Measurements from ENCODE around the gene ATP2B1. TPM values are rescaled to one million over a fixed set of nuclear protein-coding genes. Genes with fewer than 3 reads are reported as not detected.

The ATP2B1 gene
- total RNA-seq, 1 experiment from 2014 or later = 20.6 TPM

- no CpG with 5 or more reads among the region's 4 CpGs for WGBS (ENCODE audit: extremely low coverage, insufficient read length, low lambda C conversion rate)
- no peak overlapping the region for H3K18ac ChIP-seq (ENCODE audit: insufficient read length, low read depth, low read length)
Observed at GRCh38 chr12:89546151-89546550, 162.5 kb downstream of the ATP2B1 start.

More at GRCh38 chr12:89546151-89546550, 162.5 kb downstream of the ATP2B1 start:
- Histone ChIP-seq H2BK15ac (ENCODE audit: low read depth, low read length) (no peak overlapping the region), H3K56ac (ENCODE audit: insufficient read length, low read depth, low read length) (no peak overlapping the region), H3K27me3 (ENCODE audit: insufficient read depth, low read length) (no peaks in the 10 kb centered on the region), H3K4ac (ENCODE audit: low read depth, low read length) (no peak overlapping the region), H3K4me1 (ENCODE audit: insufficient read depth, low read length) (no peaks in the 10 kb centered on the region), H3K9ac (ENCODE audit: extremely low read depth, insufficient read length, low read length) (no peak overlapping the region), H3K14ac (ENCODE audit: insufficient read depth, low read length) (no peak overlapping the region), H4K8ac (replicated peaks; ENCODE audit: insufficient read length, low read depth, low read length) (no peak overlapping the region), H2BK20ac (ENCODE audit: low read depth, low read length, poor library complexity, severe bottlenecking) (no peak overlapping the region), H3K4me2 (ENCODE audit: insufficient read depth, insufficient read length, low read length) (no peak overlapping the region), H3T11ph (ENCODE audit: low read length) (no peak overlapping the region), H3K23me2 (ENCODE audit: insufficient read length, low read depth, low read length, poor library complexity, severe bottlenecking) (no peaks in the 10 kb centered on the region), H4K91ac (ENCODE audit: insufficient read length, low read depth, low read length) (no peak overlapping the region), H3K27ac (ENCODE audit: insufficient read length, low read depth, low read length) (no peak overlapping the region), H2BK5ac (ENCODE audit: insufficient read length, low read length) (no peak overlapping the region), H3K79me2 (ENCODE audit: insufficient read depth, low read length) (no peaks in the 10 kb centered on the region), H2AK5ac (ENCODE audit: insufficient read length, low read length) (no peak overlapping the region), H4K20me1 (ENCODE audit: control insufficient read depth, insufficient read depth, insufficient read length) (no peaks in the 10 kb centered on the region), H4K5ac (ENCODE audit: insufficient read length, low read depth, low read length) (no peak overlapping the region), H2BK120ac (ENCODE audit: low read depth, low read length, poor library complexity, severe bottlenecking) (no peak overlapping the region), H2AFZ (ENCODE audit: low read length) (no peak overlapping the region), H3K23ac (ENCODE audit: insufficient read length, low read depth, low read length) (no peak overlapping the region), H3K9me3 (ENCODE audit: control insufficient read depth, low read depth, low read length) (no peaks in the 10 kb centered on the region), H3K79me1 (ENCODE audit: insufficient read depth, low read depth, low read length, poor library complexity, severe bottlenecking) (no peaks in the 10 kb centered on the region), H2BK12ac (ENCODE audit: insufficient read length, low read depth, low read length) (no peak overlapping the region)
- Mint-ChIP-seq H3K4me3 (no peak overlapping the region), H3K36me3 (ENCODE audit: insufficient read depth in 1 of 3, low read depth in 3 of 3) (no peaks in the 10 kb centered on the region), H3K4me1 (peaks cover 17 to 19% of the 10 kb centered on the region in 2 experiments), H3K27ac (no peak overlapping the region), H3K9me3 (no peaks in the 10 kb centered on the region), H3K27me3 (ENCODE audit: low read depth) (peaks cover 4% of the 10 kb centered on the region)
- TF ChIP-seq CTCF (conservative IDR thresholded peaks at IDR 0.05) = no peak
- no peak for DNase-seq
